Fibroblast of lung (primary cell): ENCODE results near the gene NXPH3.
"Not testable (repeated sequence)": the region's sequence is repeated elsewhere in the genome, so short reads cannot be mapped to it uniquely, and the experiment has no call there.

Experiments
- CTCF ChIP-seq, 2 donors: IDR thresholded peaks in 1 of 2; conservative IDR thresholded peaks in 1 of 2; 1 replicate in 1 of 2; 2 replicates in 1 of 2; pipeline ENCODE4 v1.5.1; 2011 to 2012; ENCODE audit warnings: low read length in 2 of 2, control low read depth in 1 of 2, inconsistent platforms in 1 of 2, low read depth in 1 of 2, mild to moderate bottlenecking in 1 of 2
- EZH2 ChIP-seq: IDR thresholded peaks from 2 replicates; pipeline ENCODE4 v1.5.1; 2012; ENCODE audit warnings: low read length, control low read depth, mild to moderate bottlenecking; ENCODE audit errors: missing control alignments

DNA sequence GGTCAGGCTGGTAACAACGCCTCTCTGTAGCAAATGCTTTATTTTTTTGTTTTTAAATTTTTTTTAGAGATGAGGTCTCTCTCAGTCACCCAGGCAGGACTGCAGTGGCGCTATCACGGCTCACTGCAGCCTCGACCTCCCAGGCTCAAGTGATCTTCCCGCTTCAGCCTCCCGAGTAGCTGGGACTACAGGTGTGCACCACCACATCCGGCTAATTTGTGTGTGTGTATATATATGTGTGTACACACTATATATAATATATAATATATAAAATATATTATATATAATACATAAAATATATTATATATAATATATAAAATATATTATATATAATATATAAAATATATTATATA, 7.0 kb upstream of the NXPH3 start:
- not testable (repeated sequence) for TF ChIP-seq CTCF (conservative IDR thresholded peaks at IDR 0.05 in 1 of 2, IDR thresholded peaks at IDR 0.05 in 1 of 2; ENCODE audit: low read depth in 1 of 2, low read length in 2 of 2); EZH2
